Parathyroid adenoma (tissue), 2 donors: ENCODE data around the gene TMEM120B.

Experiments used
- H2AFZ ChIP-seq: fragments of 300-600 bp; sonication (generic); one replicate; pipeline ENCODE4 v1.7.0; 2017; ENCODE audit warnings: antibody characterized with exemption, mild to moderate bottlenecking
- H3K27ac ChIP-seq: fragments of 300-600 bp; sonication (generic); one replicate; pipeline ENCODE4 v1.7.0; 2017
- H3K27me3 ChIP-seq: fragments of 300-600 bp; sonication (generic); one replicate; pipeline ENCODE4 v1.7.0; 2017; ENCODE audit warnings: low read length; ENCODE audit not compliant: control insufficient read depth, insufficient read depth
- H3K36me3 ChIP-seq: fragments of 300-600 bp; sonication (generic); one replicate; pipeline ENCODE4 v1.7.0; 2017; ENCODE audit warnings: low read length; ENCODE audit not compliant: control insufficient read depth, insufficient read depth
- H3K4me1 ChIP-seq: fragments of 300-600 bp; sonication (generic); one replicate; pipeline ENCODE4 v1.7.0; 2017; ENCODE audit warnings: control low read depth
- H3K4me2 ChIP-seq: fragments of 300-600 bp; sonication (generic); one replicate; pipeline ENCODE4 v1.7.0; 2017; ENCODE audit warnings: low read length
- H3K4me3 ChIP-seq: fragments of 300-600 bp; sonication (generic); one replicate; pipeline ENCODE4 v1.7.0; 2017; ENCODE audit warnings: low read depth, low read length
- H3K79me2 ChIP-seq: fragments of 300-600 bp; sonication (generic); one replicate; pipeline ENCODE4 v1.7.0; 2017; ENCODE audit warnings: control low read depth
- H3K9ac ChIP-seq: fragments of 300-600 bp; sonication (generic); one replicate; pipeline ENCODE4 v1.7.0; 2017; ENCODE audit warnings: mild to moderate bottlenecking
- H3K9me3 ChIP-seq: fragments of 300-600 bp; sonication (generic); one replicate; pipeline ENCODE4 v1.7.0; 2017; ENCODE audit warnings: low read length; ENCODE audit not compliant: control insufficient read depth
- TF ChIP-seq, protein P1 (sequence below): fragments of 300-600 bp; sonication (generic); IDR thresholded peaks from one replicate; pipeline ENCODE4 v1.7.0; 2017; ENCODE audit warnings: antibody characterized with exemption, mild to moderate bottlenecking
- donor health status: primary hyperparathyroidism.

The TMEM120B gene

DNA sequence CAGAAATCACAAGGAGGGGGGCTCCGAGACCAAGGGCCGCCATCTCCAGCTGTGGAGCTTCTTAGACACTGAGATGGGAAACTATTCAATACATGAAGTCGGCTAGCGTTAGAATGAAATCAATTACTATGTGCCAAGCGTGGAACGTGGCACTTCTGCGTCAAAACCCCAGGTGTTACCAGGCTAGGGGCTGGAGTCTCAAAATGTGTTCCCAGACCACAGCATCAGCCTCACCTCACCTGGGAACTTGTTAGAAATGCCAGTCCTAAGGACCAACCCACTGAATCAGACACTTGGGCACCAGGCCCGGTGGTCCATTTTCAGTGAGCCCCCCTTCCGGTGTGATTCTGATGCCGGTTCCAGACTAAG, 86.2 kb downstream of the TMEM120B start:
- H3K27ac ChIP-seq: peak overlapping the region; percentile 100
- peak overlapping the region; percentile 0 for H3K9ac ChIP-seq
- H2AFZ ChIP-seq: no peak overlapping the region
- H3K4me2 ChIP-seq: peak overlapping the region; percentile 89
- TF ChIP-seq, protein P1, sequence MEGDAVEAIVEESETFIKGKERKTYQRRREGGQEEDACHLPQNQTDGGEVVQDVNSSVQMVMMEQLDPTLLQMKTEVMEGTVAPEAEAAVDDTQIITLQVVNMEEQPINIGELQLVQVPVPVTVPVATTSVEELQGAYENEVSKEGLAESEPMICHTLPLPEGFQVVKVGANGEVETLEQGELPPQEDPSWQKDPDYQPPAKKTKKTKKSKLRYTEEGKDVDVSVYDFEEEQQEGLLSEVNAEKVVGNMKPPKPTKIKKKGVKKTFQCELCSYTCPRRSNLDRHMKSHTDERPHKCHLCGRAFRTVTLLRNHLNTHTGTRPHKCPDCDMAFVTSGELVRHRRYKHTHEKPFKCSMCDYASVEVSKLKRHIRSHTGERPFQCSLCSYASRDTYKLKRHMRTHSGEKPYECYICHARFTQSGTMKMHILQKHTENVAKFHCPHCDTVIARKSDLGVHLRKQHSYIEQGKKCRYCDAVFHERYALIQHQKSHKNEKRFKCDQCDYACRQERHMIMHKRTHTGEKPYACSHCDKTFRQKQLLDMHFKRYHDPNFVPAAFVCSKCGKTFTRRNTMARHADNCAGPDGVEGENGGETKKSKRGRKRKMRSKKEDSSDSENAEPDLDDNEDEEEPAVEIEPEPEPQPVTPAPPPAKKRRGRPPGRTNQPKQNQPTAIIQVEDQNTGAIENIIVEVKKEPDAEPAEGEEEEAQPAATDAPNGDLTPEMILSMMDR: no peak
- peaks cover 45% of the 10 kb centered on the region for H3K4me1 ChIP-seq
- peak overlapping the region; percentile 54 for H3K4me3 ChIP-seq
- no peaks in the 10 kb centered on the region for H3K9me3 ChIP-seq
- no peaks in the 10 kb centered on the region for H3K36me3 ChIP-seq
- H3K27me3 ChIP-seq: no peaks in the 10 kb centered on the region
- peaks cover 16% of the 10 kb centered on the region for H3K79me2 ChIP-seq

DNA sequence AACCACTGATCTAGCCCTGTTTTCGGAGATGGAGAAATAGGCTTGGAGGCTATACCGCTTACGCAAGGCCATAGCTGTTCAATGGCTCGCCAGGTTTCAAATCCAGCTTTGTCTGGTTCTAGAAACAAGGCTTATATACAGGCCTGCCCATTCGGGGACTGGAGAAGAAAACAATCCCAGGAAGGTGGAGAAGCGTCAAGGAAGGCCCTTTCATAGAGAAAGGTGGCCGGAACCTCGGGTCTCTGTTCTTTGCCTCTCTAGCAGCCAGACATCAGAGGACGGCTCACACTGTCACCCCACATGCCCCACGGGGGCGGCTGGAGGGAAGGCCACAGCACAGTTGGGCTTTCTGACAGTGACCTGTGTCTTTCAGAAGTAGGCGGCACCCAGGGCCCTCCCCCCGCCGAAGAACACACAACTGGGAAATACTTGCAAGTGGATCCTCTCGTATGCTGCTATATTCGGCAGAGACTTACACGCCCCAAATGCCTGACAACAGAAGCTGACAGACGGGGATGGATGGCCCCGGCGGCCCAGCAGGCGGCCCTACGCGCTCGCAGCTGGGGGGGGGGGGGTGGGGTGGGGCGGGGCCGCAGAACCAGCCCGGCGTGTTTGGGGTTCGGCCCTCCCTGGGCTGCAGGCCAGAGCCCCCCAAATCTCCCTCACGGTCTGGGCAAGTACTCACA, 86.7 kb downstream of the TMEM120B start:
- Histone ChIP-seq H3K4me3 (peak overlapping the region; percentile 69), H3K4me1 (peaks cover 42% of the 10 kb centered on the region)
- TF ChIP-seq, protein P1: no peak

DNA sequence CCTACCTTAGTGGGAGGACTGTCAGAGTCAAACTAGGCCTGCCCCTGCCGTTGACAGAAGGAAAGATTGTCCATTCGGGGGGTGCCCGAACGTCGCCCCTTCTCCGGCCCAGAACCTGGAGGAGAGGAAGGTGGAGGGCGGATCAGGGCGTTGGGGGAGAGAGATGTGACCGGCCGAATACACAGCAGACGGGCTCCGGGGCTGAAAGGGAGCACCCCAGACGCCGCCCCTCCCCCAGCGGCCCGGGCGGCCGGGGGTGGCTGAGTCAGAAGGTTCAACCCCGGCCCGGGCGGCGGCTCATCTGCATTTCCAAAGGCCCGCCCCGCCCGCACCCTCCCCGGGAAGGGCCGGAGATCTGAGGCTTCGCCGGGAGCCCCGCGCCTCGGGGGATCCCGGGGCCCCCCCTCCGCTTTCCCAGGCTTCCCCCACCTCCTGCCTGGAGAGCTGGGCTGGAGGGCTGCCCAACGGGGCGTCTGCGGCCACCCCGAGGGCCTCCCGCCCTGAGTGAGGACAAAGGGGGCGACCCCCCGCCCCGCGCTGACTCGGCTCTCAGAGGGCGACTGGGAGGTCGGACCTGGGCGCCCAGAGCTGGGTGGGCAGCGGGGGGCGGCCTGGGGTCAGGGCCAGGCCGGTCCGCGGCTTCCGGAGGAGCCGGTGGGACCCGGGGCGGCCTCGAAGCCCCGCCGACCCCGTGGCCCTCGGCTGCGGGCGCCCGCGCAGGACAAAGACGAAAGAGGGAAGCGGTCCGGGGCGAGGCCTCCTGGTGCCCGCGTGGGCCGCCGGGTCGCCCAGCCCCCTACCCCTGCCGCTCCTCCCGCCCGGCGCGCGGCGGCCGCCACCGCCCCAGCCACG, 87.5 kb downstream of the TMEM120B start:
- Histone ChIP-seq H3K9me3 (no peaks in the 10 kb centered on the region), H3K27me3 (no peaks in the 10 kb centered on the region), H3K36me3 (no peaks in the 10 kb centered on the region), H2AFZ (peak overlapping the region; percentile 65), H3K4me3 (peak overlapping the region; percentile 69), H3K9ac (peak overlapping the region; percentile 95), H3K27ac (peak overlapping the region; percentile 100), H3K4me2 (peak overlapping the region; percentile 94), H3K79me2 (peaks cover 16% of the 10 kb centered on the region), H3K4me1 (peaks cover 36% of the 10 kb centered on the region)
- TF ChIP-seq, protein P1: no peak

More for the DNA sequence above, 86.7 kb downstream of the TMEM120B start:
- Histone ChIP-seq H2AFZ (no peak overlapping the region), H3K27me3 (no peaks in the 10 kb centered on the region), H3K4me2 (peak overlapping the region; percentile 94), H3K9ac (peak overlapping the region; percentile 95), H3K36me3 (no peaks in the 10 kb centered on the region), H3K27ac (peak overlapping the region; percentile 100), H3K79me2 (peaks cover 16% of the 10 kb centered on the region), H3K9me3 (no peaks in the 10 kb centered on the region)

DNA sequence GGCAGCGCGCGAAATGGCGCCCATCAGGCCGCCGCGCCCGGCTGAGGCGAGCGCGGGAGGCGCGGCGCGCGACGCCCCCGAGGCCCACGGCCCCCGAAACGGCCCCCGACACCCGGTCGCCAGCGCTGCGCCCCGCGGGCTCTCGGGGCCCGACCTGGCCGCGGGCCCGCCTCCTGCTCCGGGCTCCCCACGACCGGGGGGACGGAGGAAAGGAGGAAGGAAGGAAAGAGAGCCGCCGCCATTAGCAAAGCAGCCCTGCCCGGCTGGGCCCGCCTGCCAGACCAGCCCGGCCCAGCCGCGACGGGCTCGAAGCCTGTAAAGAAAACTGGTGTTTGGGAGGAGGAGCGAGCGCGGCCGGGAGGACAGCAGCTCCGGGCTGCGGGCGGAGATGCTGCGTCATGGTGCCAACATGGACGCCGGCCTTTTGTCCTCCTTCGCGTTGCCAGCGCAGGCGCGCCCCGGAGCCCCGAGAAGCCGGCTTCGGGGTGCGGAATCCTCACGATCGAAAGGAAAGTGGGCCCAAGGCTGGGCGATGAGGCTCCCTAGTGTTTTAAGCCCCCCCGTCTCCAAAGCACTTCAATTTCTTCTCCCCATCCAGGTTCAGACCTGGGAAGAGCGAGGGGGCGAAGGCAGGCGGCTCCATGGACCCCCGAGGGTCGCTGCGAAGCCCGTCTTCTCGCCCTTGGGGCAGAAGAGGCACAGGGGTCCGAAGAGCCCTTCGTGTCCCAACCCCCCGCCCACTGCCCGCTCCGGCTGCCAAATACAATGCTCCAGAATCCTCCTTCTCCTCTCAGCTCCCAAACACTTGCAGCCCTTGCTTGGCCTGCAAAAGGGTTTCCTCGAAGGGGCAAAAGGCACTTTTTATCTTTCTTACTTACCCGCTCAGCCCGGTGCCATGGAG, 88.4 kb downstream of the TMEM120B start:
- Histone ChIP-seq H3K36me3 (no peaks in the 10 kb centered on the region), H3K9me3 (no peaks in the 10 kb centered on the region), H3K4me3 (peak overlapping the region; percentile 95), H3K27me3 (no peaks in the 10 kb centered on the region), H2AFZ (peak overlapping the region; percentile 42), H3K4me2 (peak overlapping the region; percentile 99), H3K27ac (peak overlapping the region; percentile 100), H3K79me2 (peaks cover 13% of the 10 kb centered on the region), H3K9ac (peak overlapping the region; percentile 88), H3K4me1 (peaks cover 32% of the 10 kb centered on the region)
- TF ChIP-seq, protein P1: no peak
